Measurements from ENCODE around the gene MYRIP. TPM values are rescaled to one million over a fixed set of nuclear protein-coding genes. Genes with fewer than 3 reads are reported as not detected.

Gene MYRIP
- total RNA-seq, 1 experiment from 2014 or later = not detected

- no peaks in the 10 kb centered on the region for H3K36me3 ChIP-seq (ENCODE audit: low read depth, low read length)
- H3K27ac ChIP-seq (ENCODE audit: low read length) = no peak overlapping the region
- ChIA-PET POLR2A (ENCODE audit: unreplicated experiment) (no interaction called here), CTCF (no interaction called here)
- intact Hi-C loops (cut with micrococcal nuclease) = loop anchor here (5.0 kb wide), 1 partner anchor 731 kb away; no protein-coding TSS in a partner anchor
- no peak overlapping the region for H2AFZ ChIP-seq (ENCODE audit: low read length)
- BruUV-seq (replicated peaks) = no TSS peak
- H3K9me3 ChIP-seq (ENCODE audit: low read length) = no peaks in the 10 kb centered on the region
- no peaks in the 10 kb centered on the region for H3F3A ChIP-seq (ENCODE audit: low read length, unreplicated experiment)
- no peaks in the 10 kb centered on the region for H3K9me2 ChIP-seq (replicated peaks; ENCODE audit: low read length)
- TF ChIP-seq EZH2 (IDR thresholded peaks at IDR 0.05; ENCODE audit: low read length, unreplicated experiment) = no peak
- no peak for TF ChIP-seq CTCF (conservative IDR thresholded peaks at IDR 0.05; ENCODE audit: low read depth, low read length)
- TF ChIP-seq EZH2phosphoT487 (IDR thresholded peaks at IDR 0.05; ENCODE audit: borderline replicate concordance, low read length) = no peak
- no peaks in the 10 kb centered on the region for H3K4me1 ChIP-seq (ENCODE audit: insufficient read depth, low read length)
- no peak overlapping the region for H3K4me3 ChIP-seq (ENCODE audit: low read length)
- H3K9ac ChIP-seq (ENCODE audit: low read length) = no peak overlapping the region
- no peak overlapping the region for H3K4me2 ChIP-seq (ENCODE audit: low read length)
- peaks cover 5% of the 10 kb centered on the region for H3K27me3 ChIP-seq (ENCODE audit: low read length)
- ATAC-seq = no peak
- no peak for DNase-seq
- H3K79me2 ChIP-seq (ENCODE audit: low read length) = no peaks in the 10 kb centered on the region
- no peaks in the 10 kb centered on the region for H4K20me1 ChIP-seq (ENCODE audit: low read length)
Measured at GRCh38 chr3:40178012-40178594, 368.7 kb downstream of the MYRIP start.

GRCh38 chr3:40179016-40179415 lies 369.6 kb downstream of the MYRIP start:
- Histone ChIP-seq H3K27me3 (ENCODE audit: low read length) (peaks cover 11% of the 10 kb centered on the region), H3K4me1 (ENCODE audit: insufficient read depth, low read length) (no peaks in the 10 kb centered on the region), H3K4me2 (ENCODE audit: low read length) (no peak overlapping the region), H3K36me3 (ENCODE audit: low read depth, low read length) (no peaks in the 10 kb centered on the region), H3K9me2 (replicated peaks; ENCODE audit: low read length) (no peaks in the 10 kb centered on the region), H3K9me3 (ENCODE audit: low read length) (no peaks in the 10 kb centered on the region), H3K9ac (ENCODE audit: low read length) (no peak overlapping the region), H3K79me2 (ENCODE audit: low read length) (no peaks in the 10 kb centered on the region), H4K20me1 (ENCODE audit: low read length) (no peaks in the 10 kb centered on the region), H3K4me3 (ENCODE audit: low read length) (no peak overlapping the region), H2AFZ (ENCODE audit: low read length) (no peak overlapping the region), H3K27ac (ENCODE audit: low read length) (no peak overlapping the region), H3F3A (ENCODE audit: low read length, unreplicated experiment) (no peaks in the 10 kb centered on the region)
- no peak for TF ChIP-seq EZH2 (IDR thresholded peaks at IDR 0.05; ENCODE audit: low read length, unreplicated experiment)
- peak; percentile 80 for TF ChIP-seq CTCF (conservative IDR thresholded peaks at IDR 0.05; ENCODE audit: low read depth, low read length)
- ChIA-PET POLR2A (ENCODE audit: unreplicated experiment) (no interaction called here), CTCF (no interaction called here)
- intact Hi-C loops (cut with micrococcal nuclease) = loop anchor here (1.0 to 5.0 kb wide), 2 partner anchors 637 to 732 kb away; no protein-coding TSS in a partner anchor
- ATAC-seq (peak; percentile 92), DNase-seq (peak; percentile 81)
- BruUV-seq (replicated peaks) = no TSS peak

GRCh38 chr3:40181182-40181581 lies 371.8 kb downstream of the MYRIP start:
- CTCF ChIA-PET = no interaction called here
- no peak for ATAC-seq

More at GRCh38 chr3:40181182-40181581, 371.8 kb downstream of the MYRIP start:
- no peaks in the 10 kb centered on the region for H3K9me2 ChIP-seq (replicated peaks; ENCODE audit: low read length)
- BruUV-seq (replicated peaks) = no TSS peak
- H2AFZ ChIP-seq (ENCODE audit: low read length) = no peak overlapping the region
- H4K20me1 ChIP-seq (ENCODE audit: low read length) = no peaks in the 10 kb centered on the region
- no peaks in the 10 kb centered on the region for H3F3A ChIP-seq (ENCODE audit: low read length, unreplicated experiment)
- peaks cover 32% of the 10 kb centered on the region for H3K27me3 ChIP-seq (ENCODE audit: low read length)
- DNase-seq = no peak
- no peaks in the 10 kb centered on the region for H3K9me3 ChIP-seq (ENCODE audit: low read length)
- POLR2A ChIA-PET (ENCODE audit: unreplicated experiment) = no interaction called here
- H3K4me2 ChIP-seq (ENCODE audit: low read length) = no peak overlapping the region
- no peaks in the 10 kb centered on the region for H3K4me1 ChIP-seq (ENCODE audit: insufficient read depth, low read length)
- no peak overlapping the region for H3K9ac ChIP-seq (ENCODE audit: low read length)
- intact Hi-C loops (cut with micrococcal nuclease) = no loop called here
- peak; percentile 13; the same call in 1 of the 2 replicates for TF ChIP-seq CTCF (conservative IDR thresholded peaks at IDR 0.05; ENCODE audit: low read depth, low read length)
- TF ChIP-seq EZH2phosphoT487 (IDR thresholded peaks at IDR 0.05; ENCODE audit: borderline replicate concordance, low read length) = no peak
- H3K27ac ChIP-seq (ENCODE audit: low read length) = no peak overlapping the region
- H3K79me2 ChIP-seq (ENCODE audit: low read length) = no peaks in the 10 kb centered on the region
- H3K4me3 ChIP-seq (ENCODE audit: low read length) = no peak overlapping the region
- H3K36me3 ChIP-seq (ENCODE audit: low read depth, low read length) = no peaks in the 10 kb centered on the region
